Breast epithelium (tissue), 3 donors: ENCODE measurements around the gene F2.

Source experiments
- POLR2A ChIP-seq: fragments of 450-650 bp; IDR thresholded peaks from one replicate; pipeline ENCODE4 v1.6.1; 2016; ENCODE audit warnings: antibody characterized with exemption, mild to moderate bottlenecking, moderate library complexity
- TF ChIP-seq, protein P1 (sequence below), 3 donors: fragments of 450-650 bp; IDR thresholded peaks; one replicate each; pipeline ENCODE4 v1.5.1; 2016 to 2017; ENCODE audit warnings: antibody characterized with exemption in 3 of 3, mild to moderate bottlenecking in 3 of 3, moderate library complexity in 3 of 3

DNA sequence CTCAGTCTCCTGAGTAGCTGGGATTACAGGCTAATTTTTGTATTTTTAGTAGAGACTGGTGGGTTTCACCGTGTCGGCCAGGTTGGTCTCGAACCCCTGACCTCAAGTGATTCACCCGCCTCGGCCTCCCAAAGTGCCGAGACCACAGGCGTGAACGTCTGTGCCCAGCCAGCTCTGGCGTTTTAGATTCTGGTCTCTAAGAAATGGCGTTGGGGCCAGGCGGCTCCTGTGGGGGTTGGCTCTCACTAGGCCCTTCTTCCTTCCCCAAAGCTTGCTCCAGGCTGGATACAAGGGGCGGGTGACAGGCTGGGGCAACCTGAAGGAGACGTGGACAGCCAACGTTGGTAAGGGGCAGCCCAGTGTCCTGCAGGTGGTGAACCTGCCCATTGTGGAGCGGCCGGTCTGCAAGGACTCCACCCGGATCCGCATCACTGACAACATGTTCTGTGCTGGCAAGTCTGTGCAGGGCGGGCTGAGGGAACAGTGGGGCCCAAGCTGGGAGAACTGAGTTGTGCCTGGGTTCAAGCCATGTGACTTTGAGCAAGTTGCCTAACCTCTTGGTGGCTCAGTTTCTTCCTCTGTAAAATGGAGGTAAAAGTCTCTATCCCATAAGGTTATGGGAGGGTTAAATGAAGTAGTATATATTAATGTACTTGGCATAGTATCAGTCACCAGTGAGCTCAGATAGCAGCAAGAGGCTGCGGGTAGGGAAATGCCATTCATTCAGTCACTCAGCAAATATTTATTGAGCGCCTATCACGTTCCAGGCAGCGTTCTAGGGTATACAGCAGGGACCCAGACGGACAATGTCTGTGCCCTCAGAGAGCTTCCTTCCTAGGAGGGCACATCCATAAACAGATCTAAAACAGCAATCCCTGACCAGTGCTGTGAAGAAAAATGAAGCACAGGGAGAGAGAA lies 10.4 kb downstream of the F2 start:
- TF ChIP-seq, protein P1, sequence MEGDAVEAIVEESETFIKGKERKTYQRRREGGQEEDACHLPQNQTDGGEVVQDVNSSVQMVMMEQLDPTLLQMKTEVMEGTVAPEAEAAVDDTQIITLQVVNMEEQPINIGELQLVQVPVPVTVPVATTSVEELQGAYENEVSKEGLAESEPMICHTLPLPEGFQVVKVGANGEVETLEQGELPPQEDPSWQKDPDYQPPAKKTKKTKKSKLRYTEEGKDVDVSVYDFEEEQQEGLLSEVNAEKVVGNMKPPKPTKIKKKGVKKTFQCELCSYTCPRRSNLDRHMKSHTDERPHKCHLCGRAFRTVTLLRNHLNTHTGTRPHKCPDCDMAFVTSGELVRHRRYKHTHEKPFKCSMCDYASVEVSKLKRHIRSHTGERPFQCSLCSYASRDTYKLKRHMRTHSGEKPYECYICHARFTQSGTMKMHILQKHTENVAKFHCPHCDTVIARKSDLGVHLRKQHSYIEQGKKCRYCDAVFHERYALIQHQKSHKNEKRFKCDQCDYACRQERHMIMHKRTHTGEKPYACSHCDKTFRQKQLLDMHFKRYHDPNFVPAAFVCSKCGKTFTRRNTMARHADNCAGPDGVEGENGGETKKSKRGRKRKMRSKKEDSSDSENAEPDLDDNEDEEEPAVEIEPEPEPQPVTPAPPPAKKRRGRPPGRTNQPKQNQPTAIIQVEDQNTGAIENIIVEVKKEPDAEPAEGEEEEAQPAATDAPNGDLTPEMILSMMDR (IDR thresholded peaks at IDR 0.05), result no peak
- no peak for TF ChIP-seq POLR2A
